NB4 (cell line): ENCODE measurements around the gene PTGES2.

ENCODE experiments used
- DNase-seq: peaks from one replicate; pipeline ENCODE4 v3.0.0; 2010; ENCODE audit warnings: low read depth
- H3K4me3 ChIP-seq: one replicate; pipeline ENCODE4 v1.5.1; 2011; ENCODE audit warnings: mild to moderate bottlenecking, low read depth, low read length, moderate library complexity
- MYC ChIP-seq: IDR thresholded peaks from 2 replicates; pipeline ENCODE4 v1.6.1; 2011; ENCODE audit warnings: low read depth, low read length
- POLR2A ChIP-seq: IDR thresholded peaks from 2 replicates; pipeline ENCODE4 v1.6.1; 2011; ENCODE audit warnings: mild to moderate bottlenecking; ENCODE audit not compliant: insufficient read length; ENCODE audit errors: extremely low read depth
- TF ChIP-seq, protein P1 (sequence below): IDR thresholded peaks from 2 replicates; pipeline ENCODE4 v1.6.1; 2011; ENCODE audit warnings: low read depth, low read length
- TF ChIP-seq, protein P2 (sequence below): IDR thresholded peaks from one replicate; pipeline ENCODE4 v1.5.1; 2012; ENCODE audit warnings: low read depth, low read length

Gene PTGES2

DNA sequence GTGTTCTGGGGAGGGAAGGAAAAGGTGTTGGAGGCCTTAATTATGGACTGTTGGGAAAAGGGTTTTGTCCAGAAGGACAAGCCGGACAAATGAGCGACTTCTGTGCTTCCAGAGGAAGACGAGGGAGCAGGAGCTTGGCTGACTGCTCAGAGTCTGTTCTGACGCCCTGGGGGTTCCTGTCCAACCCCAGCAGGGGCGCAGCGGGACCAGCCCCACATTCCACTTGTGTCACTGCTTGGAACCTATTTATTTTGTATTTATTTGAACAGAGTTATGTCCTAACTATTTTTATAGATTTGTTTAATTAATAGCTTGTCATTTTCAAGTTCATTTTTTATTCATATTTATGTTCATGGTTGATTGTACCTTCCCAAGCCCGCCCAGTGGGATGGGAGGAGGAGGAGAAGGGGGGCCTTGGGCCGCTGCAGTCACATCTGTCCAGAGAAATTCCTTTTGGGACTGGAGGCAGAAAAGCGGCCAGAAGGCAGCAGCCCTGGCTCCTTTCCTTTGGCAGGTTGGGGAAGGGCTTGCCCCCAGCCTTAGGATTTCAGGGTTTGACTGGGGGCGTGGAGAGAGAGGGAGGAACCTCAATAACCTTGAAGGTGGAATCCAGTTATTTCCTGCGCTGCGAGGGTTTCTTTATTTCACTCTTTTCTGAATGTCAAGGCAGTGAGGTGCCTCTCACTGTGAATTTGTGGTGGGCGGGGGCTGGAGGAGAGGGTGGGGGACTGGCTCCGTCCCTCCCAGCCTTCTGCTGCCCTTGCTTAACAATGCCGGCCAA, 19.1 kb downstream of the PTGES2 start:
- no peak for DNase-seq
- TF ChIP-seq MYC (no peak), POLR2A (no peak)
- TF ChIP-seq, protein P1, sequence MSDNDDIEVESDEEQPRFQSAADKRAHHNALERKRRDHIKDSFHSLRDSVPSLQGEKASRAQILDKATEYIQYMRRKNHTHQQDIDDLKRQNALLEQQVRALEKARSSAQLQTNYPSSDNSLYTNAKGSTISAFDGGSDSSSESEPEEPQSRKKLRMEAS: no peak
- TF ChIP-seq, protein P2, sequence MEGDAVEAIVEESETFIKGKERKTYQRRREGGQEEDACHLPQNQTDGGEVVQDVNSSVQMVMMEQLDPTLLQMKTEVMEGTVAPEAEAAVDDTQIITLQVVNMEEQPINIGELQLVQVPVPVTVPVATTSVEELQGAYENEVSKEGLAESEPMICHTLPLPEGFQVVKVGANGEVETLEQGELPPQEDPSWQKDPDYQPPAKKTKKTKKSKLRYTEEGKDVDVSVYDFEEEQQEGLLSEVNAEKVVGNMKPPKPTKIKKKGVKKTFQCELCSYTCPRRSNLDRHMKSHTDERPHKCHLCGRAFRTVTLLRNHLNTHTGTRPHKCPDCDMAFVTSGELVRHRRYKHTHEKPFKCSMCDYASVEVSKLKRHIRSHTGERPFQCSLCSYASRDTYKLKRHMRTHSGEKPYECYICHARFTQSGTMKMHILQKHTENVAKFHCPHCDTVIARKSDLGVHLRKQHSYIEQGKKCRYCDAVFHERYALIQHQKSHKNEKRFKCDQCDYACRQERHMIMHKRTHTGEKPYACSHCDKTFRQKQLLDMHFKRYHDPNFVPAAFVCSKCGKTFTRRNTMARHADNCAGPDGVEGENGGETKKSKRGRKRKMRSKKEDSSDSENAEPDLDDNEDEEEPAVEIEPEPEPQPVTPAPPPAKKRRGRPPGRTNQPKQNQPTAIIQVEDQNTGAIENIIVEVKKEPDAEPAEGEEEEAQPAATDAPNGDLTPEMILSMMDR: no peak
- H3K4me3 ChIP-seq: no peak overlapping the region

DNA sequence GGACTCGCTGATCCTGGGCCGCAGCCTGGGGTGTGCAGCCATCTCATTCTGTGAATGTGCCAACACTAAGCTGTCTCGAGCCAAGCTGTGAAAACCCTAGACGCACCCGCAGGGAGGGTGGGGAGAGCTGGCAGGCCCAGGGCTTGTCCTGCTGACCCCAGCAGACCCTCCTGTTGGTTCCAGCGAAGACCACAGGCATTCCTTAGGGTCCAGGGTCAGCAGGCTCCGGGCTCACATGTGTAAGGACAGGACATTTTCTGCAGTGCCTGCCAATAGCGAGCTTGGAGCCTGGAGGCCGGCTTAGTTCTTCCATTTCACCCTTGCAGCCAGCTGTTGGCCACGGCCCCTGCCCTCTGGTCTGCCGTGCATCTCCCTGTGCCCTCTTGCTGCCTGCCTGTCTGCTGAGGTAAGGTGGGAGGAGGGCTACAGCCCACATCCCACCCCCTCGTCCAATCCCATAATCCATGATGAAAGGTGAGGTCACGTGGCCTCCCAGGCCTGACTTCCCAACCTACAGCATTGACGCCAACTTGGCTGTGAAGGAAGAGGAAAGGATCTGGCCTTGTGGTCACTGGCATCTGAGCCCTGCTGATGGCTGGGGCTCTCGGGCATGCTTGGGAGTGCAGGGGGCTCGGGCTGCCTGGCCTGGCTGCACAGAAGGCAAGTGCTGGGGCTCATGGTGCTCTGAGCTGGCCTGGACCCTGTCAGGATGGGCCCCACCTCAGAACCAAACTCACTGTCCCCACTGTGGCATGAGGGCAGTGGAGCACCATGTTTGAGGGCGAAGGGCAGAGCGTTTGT, 19.9 kb downstream of the PTGES2 start:
- DNase-seq: no peak
- TF ChIP-seq POLR2A (no peak), MYC (no peak)
- TF ChIP-seq, protein P2: no peak
- TF ChIP-seq, protein P1: no peak
- no peak overlapping the region for H3K4me3 ChIP-seq

DNA sequence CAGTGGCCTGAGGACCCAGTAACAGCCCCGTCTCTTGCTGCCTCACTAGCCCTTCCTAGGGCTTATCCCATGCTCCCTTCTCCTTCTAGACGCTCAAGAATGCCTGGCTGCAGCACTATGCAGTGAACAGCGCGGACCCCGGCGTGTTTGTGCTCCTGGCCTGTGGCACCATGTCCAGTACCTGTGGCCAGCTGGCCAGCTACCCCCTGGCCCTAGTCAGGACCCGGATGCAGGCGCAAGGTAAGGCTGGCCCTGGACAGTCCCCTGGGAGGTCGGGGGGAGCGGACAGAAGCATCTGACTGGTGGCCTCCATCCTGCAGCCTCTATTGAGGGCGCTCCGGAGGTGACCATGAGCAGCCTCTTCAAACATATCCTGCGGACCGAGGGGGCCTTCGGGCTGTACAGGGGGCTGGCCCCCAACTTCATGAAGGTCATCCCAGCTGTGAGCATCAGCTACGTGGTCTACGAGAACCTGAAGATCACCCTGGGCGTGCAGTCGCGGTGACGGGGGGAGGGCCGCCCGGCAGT, 20.5 kb downstream of the PTGES2 start:
- no peak for DNase-seq

DNA sequence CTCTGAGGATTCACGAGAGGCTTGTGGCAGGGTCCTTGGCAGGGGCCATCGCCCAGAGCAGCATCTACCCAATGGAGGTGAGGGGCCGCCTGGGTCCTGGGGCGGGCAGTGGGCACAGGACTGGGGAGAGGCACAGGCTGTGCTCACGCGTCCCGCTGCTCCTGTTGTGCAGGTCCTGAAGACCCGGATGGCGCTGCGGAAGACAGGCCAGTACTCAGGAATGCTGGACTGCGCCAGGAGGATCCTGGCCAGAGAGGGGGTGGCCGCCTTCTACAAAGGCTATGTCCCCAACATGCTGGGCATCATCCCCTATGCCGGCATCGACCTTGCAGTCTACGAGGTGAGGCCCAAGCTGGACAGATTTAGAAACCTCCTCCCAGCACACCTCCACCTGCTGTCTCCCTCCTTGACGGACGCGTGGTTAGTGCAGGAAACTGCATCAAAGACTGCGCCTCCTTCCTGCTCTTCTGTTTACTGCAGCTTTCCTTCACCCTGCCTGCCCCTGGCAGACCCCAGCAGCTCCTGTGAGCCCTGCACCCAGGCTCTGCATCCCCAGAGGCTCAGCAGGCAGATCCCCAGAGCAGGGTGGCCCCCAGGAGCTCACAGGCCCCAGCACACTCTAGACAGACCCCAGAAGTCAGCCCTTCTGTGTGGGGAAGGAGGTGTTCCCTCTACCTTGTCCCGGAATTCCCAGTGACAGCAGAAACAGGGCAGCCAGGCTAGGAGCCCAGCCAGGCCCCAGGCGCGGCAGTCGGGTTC, 21.2 kb downstream of the PTGES2 start:
- no peak for DNase-seq
- TF ChIP-seq, protein P1: no peak
- no peak overlapping the region for H3K4me3 ChIP-seq

More for the DNA sequence above, 20.5 kb downstream of the PTGES2 start:
- TF ChIP-seq MYC (no peak), POLR2A (no peak)
- no peak overlapping the region for H3K4me3 ChIP-seq

DNA sequence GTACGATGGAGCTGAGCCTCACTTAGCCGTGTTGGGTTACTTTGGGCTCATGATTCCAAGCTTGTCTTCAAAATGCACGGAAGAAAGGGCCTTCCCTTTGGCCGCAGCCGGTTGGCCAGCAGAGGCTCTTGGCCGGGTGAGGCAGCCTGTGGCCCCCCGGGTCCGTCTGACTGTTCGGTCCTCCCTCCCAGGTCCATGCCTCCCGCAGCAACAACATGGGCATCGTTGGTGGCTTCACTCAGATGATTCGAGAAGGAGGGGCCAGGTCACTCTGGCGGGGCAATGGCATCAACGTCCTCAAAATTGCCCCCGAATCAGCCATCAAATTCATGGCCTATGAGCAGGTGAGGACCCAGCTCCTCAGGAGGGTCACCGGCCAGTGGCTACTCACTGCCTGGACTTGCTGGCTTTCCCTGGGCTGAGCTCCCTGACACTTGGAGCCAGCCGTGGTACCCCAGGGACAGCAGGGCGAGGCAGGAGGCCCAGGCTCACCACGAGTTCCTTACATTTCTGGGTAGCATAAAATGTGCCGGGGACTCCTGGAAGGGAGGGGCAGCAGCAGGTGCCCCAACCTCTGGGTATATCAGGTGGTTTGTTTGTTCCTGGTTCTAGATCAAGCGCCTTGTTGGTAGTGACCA, 21.9 kb downstream of the PTGES2 start:
- no peak overlapping the region for H3K4me3 ChIP-seq
- DNase-seq: no peak
- TF ChIP-seq POLR2A (no peak), MYC (no peak)
- TF ChIP-seq, protein P2: no peak
- TF ChIP-seq, protein P1: no peak

DNA sequence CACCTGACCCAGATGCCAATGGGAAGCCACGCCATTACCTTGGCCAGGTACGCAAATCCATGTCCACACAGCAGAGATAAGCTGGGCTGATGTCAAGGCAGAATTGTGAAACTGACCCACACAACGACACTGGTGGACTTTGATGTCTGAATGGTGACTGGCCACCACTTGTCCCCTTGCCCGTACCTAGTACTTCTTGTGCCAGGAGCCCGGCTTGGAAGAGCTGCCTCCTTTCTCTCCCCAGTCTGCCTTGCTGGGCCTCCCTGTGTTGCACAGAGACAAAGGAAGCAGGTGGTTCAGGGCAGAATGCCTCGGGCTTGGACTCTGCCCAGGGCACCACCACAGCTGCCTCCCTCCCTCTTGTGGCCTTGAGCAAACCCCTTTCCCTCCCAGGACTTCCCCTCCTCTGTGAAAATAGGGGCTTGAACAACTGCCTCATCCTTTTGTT, 23.3 kb downstream of the PTGES2 start:
- DNase-seq: no peak
- TF ChIP-seq POLR2A (no peak), MYC (no peak)
- TF ChIP-seq, protein P1: no peak
- TF ChIP-seq, protein P2: no peak
- H3K4me3 ChIP-seq: no peak overlapping the region
